Fibroblast of mammary gland (primary cell): ENCODE data around the gene SLC22A5.

Experiments used
- DNase-seq: peaks from one replicate; pipeline ENCODE4 v3.0.0-alpha.2; 2010; ENCODE audit warnings: low read depth
- H3K4me3 ChIP-seq: 2 replicates; pipeline ENCODE4 v1.5.1; 2011; ENCODE audit warnings: low read depth, mild to moderate bottlenecking, low read length, moderate library complexity; ENCODE audit not compliant: control insufficient read depth
- CTCF ChIP-seq: conservative IDR thresholded peaks from 2 replicates; pipeline ENCODE4 v1.5.1; 2011; ENCODE audit warnings: low read depth, low read length, inconsistent platforms; ENCODE audit not compliant: control insufficient read depth, insufficient read depth

Gene SLC22A5

GRCh38 chr5:132372127-132372526 lies 2.6 kb downstream of the SLC22A5 start:
- no peak for TF ChIP-seq CTCF
- no peak overlapping the region for H3K4me3 ChIP-seq
- DNase-seq, result no peak

GRCh38 chr5:132372542-132372941 lies 3.0 kb downstream of the SLC22A5 start:
- no peak for DNase-seq
- TF ChIP-seq CTCF, result no peak
- no peak overlapping the region for H3K4me3 ChIP-seq

GRCh38 chr5:132375957-132376356 lies 6.4 kb downstream of the SLC22A5 start:
- no peak overlapping the region for H3K4me3 ChIP-seq
- TF ChIP-seq CTCF, result no peak
- DNase-seq, result no peak

GRCh38 chr5:132376694-132377641 lies 7.5 kb downstream of the SLC22A5 start:
- DNase-seq, result no peak
- no peak overlapping the region for H3K4me3 ChIP-seq
- TF ChIP-seq CTCF, result no peak

- no peak for DNase-seq
- no peak for TF ChIP-seq CTCF
- no peak overlapping the region for H3K4me3 ChIP-seq
These were observed 8.2 kb downstream of the SLC22A5 start for GRCh38 chr5:132377738-132378137.

GRCh38 chr5:132378580-132378979 lies 9.1 kb downstream of the SLC22A5 start:
- TF ChIP-seq CTCF, result no peak
- DNase-seq, result no peak
- H3K4me3 ChIP-seq, result no peak overlapping the region
